Endodermal cell (in vitro differentiated cells): ENCODE data around the gene TMEM175. TPM values are rescaled to one million over a fixed set of nuclear protein-coding genes. Genes with fewer than 3 reads are reported as not detected.
"Not testable (repeated sequence)": the region's sequence is repeated elsewhere in the genome, so short reads cannot be mapped to it uniquely, and the experiment has no call there.

Experiments
- DNase-seq: peaks from one replicate; pipeline ENCODE4 v3.0.0-alpha.2; 2017
- H3K27ac ChIP-seq: 2 replicates; pipeline ENCODE4 v1.5.1; 2013; ENCODE audit warnings: mild to moderate bottlenecking, low read depth, low read length, moderate library complexity
- H3K27me3 ChIP-seq: 2 replicates; pipeline ENCODE4 v1.6.1; 2013; ENCODE audit warnings: mild to moderate bottlenecking, low read length, moderate library complexity; ENCODE audit not compliant: insufficient read depth, control insufficient read depth, poor library complexity, severe bottlenecking
- H3K36me3 ChIP-seq: 2 replicates; pipeline ENCODE4 v1.7.0; 2013; ENCODE audit warnings: mild to moderate bottlenecking, low read length, moderate library complexity; ENCODE audit not compliant: control insufficient read depth, insufficient read depth
- H3K4me1 ChIP-seq: one replicate; pipeline ENCODE4 v1.7.0; 2013; ENCODE audit warnings: low read length; ENCODE audit not compliant: control insufficient read depth, insufficient read depth
- H3K4me3 ChIP-seq: 2 replicates; pipeline ENCODE4 v1.5.1; 2013; ENCODE audit warnings: mild to moderate bottlenecking, low read length, moderate library complexity
- H3K9ac ChIP-seq: 2 replicates; pipeline ENCODE4 v1.6.1; 2013; ENCODE audit warnings: mild to moderate bottlenecking, low read length, moderate library complexity; ENCODE audit not compliant: poor library complexity, severe bottlenecking; ENCODE audit errors: extremely low read depth
- H3K9me3 ChIP-seq: 2 replicates; pipeline ENCODE4 v1.6.1; 2013; ENCODE audit warnings: mild to moderate bottlenecking, low read length, moderate library complexity; ENCODE audit not compliant: control insufficient read depth
- H3K27ac Mint-ChIP-seq: 2 replicates; pipeline ENCODE4 v1.8.0; 2020; ENCODE audit warnings: mixed read lengths
- H3K27me3 Mint-ChIP-seq: 2 replicates; pipeline ENCODE4 v1.8.0; 2021; ENCODE audit warnings: mild to moderate bottlenecking, mixed read lengths; ENCODE audit not compliant: insufficient read depth
- H3K36me3 Mint-ChIP-seq: 2 replicates; pipeline ENCODE4 v1.8.0; 2020; ENCODE audit warnings: low read depth, mixed read lengths
- H3K4me1 Mint-ChIP-seq: 2 replicates; pipeline ENCODE4 v1.8.0; 2020; ENCODE audit warnings: mixed read lengths
- H3K4me3 Mint-ChIP-seq: 2 replicates; pipeline ENCODE4 v1.8.0; 2020; ENCODE audit warnings: mild to moderate bottlenecking, moderate library complexity, mixed read lengths
- H3K9me3 Mint-ChIP-seq: 2 replicates; pipeline ENCODE4 v1.8.0; 2020; ENCODE audit warnings: mild to moderate bottlenecking, mixed read lengths
- WGBS, 2 experiments: methylation state at CpG; one replicate each; pipeline versions ENCODE4 v1.1.5 to v1.1.7; 2013; ENCODE audit warnings: missing lambda C conversion rate in 2 of 2, mixed read lengths in 1 of 2; ENCODE audit not compliant: insufficient coverage in 1 of 2, insufficient read length in 1 of 2; 5-methylcytosine and 5-hydroxymethylcytosine counted together
- total RNA-seq, 2 donors: library from RNA; stranded (reverse); fragmentation: NEBNext Ultra II Directional in 1 of 2; extraction: Animal tissue kit (Norgen Biotek cat#: 25700) in 1 of 2; gene quantifications; 2 replicates in 1 of 2; 3 replicates in 1 of 2; pipeline ENCODE4 v1.2.1, GENCODE V29; 2021
- TF ChIP-seq, protein P1 (sequence below): fragments of 200-600 bp; sonication (generic); conservative IDR thresholded peaks from 2 replicates; pipeline ENCODE4 v1.5.0; 2021; ENCODE audit warnings: antibody characterized with exemption, mild to moderate bottlenecking

TMEM175 gene
- total RNA-seq, 2 donors from 2014 or later = 15.9 to 23.0 TPM

DNA sequence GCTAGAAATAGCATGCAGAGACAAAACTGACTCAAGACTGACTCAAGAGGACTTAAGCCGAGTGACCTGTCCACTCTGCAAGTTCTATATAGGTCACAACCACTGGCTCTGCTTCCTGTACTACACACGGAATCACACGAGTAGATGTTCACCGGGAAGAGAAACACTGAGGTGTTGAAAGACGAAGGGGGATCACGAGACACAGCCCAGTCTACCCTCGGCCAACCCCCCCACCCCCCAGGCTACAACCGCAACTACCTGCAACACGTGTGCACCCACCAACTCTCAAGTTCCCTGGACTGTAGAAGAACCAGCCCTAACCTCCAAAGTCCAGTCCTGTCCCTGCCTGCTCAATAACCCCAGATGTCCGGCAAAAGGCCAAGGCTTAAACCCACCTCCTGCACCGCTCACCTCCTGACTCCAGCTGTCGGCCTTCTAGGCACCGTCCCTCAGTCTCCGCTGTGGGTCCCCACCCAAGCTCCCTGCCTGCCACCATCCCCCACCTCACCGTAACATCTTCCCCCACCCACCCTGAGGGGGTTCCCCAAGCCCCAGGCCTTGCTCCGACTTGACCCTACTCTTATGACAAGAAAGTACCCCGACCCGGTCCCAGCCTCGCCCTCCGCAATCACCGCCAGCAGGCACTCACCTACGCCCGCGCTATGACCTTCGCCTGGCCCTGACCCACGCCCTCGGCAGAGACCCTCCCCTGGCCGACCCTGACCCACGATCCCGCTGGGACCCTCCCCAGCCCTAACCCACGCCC, 883 bp upstream of the TMEM175 start:
- H3K4me1 Mint-ChIP-seq = peaks cover 19% of the 10 kb centered on the region

DNA sequence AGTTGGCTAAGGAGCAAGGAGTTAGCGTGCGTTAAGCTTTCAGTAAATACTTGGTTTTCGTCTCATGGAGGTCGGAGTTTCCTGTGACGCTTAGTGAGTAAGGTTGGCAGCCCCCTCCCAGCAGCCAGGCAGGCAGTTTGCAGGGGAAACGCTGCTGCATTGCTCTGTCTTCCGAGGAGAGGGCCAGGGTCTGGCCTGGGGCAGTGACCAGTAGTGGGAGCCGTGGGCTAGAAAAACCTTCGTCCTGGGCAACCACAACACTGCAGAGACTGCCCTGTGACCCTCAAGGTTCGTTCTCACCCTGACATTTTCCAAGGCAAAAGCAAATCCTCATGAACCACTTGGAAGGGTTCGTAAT, 432 bp downstream of the TMEM175 start:
- Mint-ChIP-seq H3K4me3 (peak overlapping the region; percentile 96), H3K36me3 (no peaks in the 10 kb centered on the region), H3K27ac (peak overlapping the region; percentile 95), H3K27me3 (peaks cover 2% of the 10 kb centered on the region), H3K4me1 (peaks cover 18% of the 10 kb centered on the region), H3K9me3 (no peaks in the 10 kb centered on the region)
- TF ChIP-seq, protein P1, sequence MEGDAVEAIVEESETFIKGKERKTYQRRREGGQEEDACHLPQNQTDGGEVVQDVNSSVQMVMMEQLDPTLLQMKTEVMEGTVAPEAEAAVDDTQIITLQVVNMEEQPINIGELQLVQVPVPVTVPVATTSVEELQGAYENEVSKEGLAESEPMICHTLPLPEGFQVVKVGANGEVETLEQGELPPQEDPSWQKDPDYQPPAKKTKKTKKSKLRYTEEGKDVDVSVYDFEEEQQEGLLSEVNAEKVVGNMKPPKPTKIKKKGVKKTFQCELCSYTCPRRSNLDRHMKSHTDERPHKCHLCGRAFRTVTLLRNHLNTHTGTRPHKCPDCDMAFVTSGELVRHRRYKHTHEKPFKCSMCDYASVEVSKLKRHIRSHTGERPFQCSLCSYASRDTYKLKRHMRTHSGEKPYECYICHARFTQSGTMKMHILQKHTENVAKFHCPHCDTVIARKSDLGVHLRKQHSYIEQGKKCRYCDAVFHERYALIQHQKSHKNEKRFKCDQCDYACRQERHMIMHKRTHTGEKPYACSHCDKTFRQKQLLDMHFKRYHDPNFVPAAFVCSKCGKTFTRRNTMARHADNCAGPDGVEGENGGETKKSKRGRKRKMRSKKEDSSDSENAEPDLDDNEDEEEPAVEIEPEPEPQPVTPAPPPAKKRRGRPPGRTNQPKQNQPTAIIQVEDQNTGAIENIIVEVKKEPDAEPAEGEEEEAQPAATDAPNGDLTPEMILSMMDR = peak; percentile 47
- Histone ChIP-seq H3K27ac (no peak overlapping the region), H3K9me3 (no peaks in the 10 kb centered on the region), H3K36me3 (no peaks in the 10 kb centered on the region), H3K9ac (peak overlapping the region; percentile 81), H3K4me1 (peaks cover 7% of the 10 kb centered on the region), H3K27me3 (peaks cover 18% of the 10 kb centered on the region), H3K4me3 (peak overlapping the region; percentile 99)
- DNase-seq = no peak
- WGBS, 2 experiments = 1 to 7% methylated on average over 10 to 11 of the region's 11 CpGs

More for the DNA sequence above, 883 bp upstream of the TMEM175 start:
- Histone ChIP-seq H3K9ac (peak overlapping the region; percentile 81), H3K4me3 (peak overlapping the region; percentile 99), H3K27ac (peak overlapping the region; percentile 36), H3K4me1 (peaks cover 7% of the 10 kb centered on the region), H3K36me3 (peaks cover 1% of the 10 kb centered on the region), H3K27me3 (peaks cover 18% of the 10 kb centered on the region), H3K9me3 (no peaks in the 10 kb centered on the region)
- 13 to 18% methylated on average over 15 to 30 of the region's 31 CpGs for WGBS, 2 experiments
- TF ChIP-seq, protein P1 = no peak
- H3K9me3 Mint-ChIP-seq = no peaks in the 10 kb centered on the region
- peaks cover 2% of the 10 kb centered on the region for H3K27me3 Mint-ChIP-seq
- no peaks in the 10 kb centered on the region for H3K36me3 Mint-ChIP-seq
- H3K27ac Mint-ChIP-seq = peak overlapping the region; percentile 95
- H3K4me3 Mint-ChIP-seq = peak overlapping the region; percentile 96
- no peak for DNase-seq

DNA sequence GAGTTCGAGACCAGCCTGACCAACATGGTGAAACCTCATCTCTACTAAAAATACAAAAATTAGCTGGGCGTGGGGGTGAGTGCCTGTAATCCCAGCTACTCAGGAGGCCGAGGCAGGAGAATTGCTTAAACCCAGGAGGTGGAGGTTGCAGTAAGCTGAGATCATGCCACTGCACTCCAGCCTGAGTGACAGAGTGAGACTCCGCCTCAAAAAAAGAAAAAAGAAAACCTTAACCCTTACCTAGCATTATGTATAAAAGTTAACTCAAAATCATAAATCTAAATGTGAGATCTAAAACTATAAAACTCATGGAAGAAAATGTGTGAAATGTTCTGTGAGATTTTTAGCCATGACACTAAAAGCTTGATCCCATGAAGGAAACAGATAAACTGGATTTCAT, 7.2 kb downstream of the TMEM175 start:
- not testable (repeated sequence) for H3K27ac Mint-ChIP-seq, H3K4me1 ChIP-seq, H3K27ac ChIP-seq, H3K4me3 ChIP-seq, H3K4me1 Mint-ChIP-seq, H3K9me3 Mint-ChIP-seq, H3K36me3 Mint-ChIP-seq, H3K4me3 Mint-ChIP-seq, H3K9ac ChIP-seq, H3K9me3 ChIP-seq, H3K27me3 Mint-ChIP-seq, H3K36me3 ChIP-seq, DNase-seq
- WGBS, 2 experiments = 71 to 85% methylated on average over 1 to 3 of the region's 4 CpGs
- H3K27me3 ChIP-seq = peaks cover 12% of the 10 kb centered on the region
